Measurements from ENCODE around the gene KIF16B.
"Not testable (repeated sequence)": the region's sequence is repeated elsewhere in the genome, so short reads cannot be mapped to it uniquely, and the experiment has no call there.

KIF16B gene

DNA sequence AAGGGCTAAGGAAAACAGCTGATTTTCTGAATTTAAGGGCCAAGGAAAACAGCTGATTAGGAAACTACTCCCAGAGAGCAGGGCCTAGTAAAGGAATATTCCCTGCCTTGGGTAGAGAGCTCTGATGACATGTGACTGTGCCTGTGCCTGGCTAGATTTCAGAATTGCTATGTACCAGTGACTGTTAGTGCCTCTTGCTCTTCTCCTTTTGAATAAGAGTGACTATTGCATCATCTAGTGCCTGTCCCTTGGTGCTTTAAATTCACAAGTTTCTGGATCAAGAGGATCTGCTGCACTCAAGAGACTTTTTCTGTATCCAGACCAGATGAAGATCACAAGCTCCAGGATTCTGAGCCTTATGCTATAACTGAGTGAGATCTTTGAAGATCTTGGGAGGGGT lies 332.9 kb downstream of the KIF16B start:
- no peak for DNase-seq

DNA sequence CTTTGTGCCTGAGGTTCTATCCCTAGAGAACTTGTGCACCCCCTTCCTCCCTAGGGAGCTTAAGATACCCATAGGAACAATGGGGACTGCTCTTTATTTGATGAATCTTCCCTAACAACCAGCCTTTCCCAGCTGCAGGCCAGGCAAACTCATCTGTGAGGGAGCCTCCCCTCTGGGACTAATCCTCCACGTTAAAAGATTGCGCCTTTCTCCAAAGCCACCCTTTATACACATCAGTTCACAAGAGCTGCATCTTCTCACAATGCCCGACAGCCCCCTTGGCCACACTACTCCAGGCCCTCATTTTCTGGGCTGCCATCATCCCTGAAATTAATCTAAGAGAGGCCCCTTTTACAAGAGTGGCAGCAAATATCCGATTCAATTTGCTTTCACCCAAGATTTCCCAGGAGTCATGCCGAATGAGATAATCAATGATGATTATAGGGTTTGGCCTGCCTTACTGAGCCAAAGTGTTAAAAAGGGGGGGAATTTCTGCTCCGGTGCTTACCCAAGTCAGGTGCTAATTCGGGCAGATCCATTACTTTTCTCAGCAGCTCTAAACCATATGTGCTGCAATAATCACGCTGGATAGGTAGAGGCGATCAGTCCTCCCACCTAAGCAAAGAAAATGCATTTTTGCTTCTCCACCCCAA lies 336.5 kb downstream of the KIF16B start:
- no peak for DNase-seq

DNA sequence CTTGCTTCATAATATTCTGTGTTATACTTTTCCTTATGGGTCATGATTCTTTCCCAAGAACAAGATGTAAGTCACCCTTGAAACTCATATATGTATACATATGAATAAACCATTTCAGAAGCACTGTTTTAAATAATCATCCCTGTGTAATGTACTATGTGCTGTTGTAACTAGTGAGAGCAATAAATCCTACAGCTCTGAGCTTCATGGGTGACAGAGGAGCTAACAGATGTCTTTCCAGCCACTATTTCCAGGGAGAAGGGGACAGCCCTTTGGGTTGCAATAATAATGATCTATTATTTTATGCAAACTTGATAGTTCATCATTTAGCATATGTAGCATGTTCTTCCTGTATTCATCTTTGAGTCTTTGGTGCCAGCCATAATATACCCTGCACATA lies 342.8 kb downstream of the KIF16B start:
- DNase-seq, result no peak

GRCh38 chr20:16229813-16230212 lies 343.4 kb downstream of the KIF16B start:
- DNase-seq, result no peak

GRCh38 chr20:16228722-16229121 lies 344.5 kb downstream of the KIF16B start:
- DNase-seq, result no peak

- DNase-seq, result not testable (repeated sequence)
Measured at GRCh38 chr20:16226961-16227360, 346.3 kb downstream of the KIF16B start.

DNA sequence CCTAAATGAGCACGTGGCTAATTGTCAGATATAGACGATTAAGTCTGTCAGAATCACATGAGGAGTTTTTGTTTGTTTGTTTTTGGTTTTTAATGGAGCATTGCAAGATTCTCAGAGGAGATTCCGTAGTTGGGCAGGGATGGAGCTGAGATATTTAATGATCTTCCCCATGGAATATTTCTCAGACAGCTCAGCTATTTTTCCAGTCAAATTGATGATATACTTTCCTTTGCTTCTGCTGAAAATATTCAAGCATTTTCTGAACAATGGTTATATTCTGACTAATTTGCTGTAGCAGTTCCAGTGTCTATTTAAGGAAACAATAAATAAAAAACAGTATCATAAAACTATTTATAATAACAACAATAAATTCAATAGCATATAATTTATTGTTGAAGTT lies 348.4 kb downstream of the KIF16B start:
- DNase-seq, result no peak

- no peak for DNase-seq
Measured at GRCh38 chr20:16222859-16223411, 350.3 kb downstream of the KIF16B start.

Measured in NCI-H187 (cell line).